RWPE1 (cell line): ENCODE data around the gene SFMBT1.

ENCODE experiments used
- CTCF ChIA-PET: fragments of 350-600 bp; sonication (Branson Sonifier 250); formaldehyde crosslinking; extraction: SDS; loops from one replicate; lab custom pipeline; 2021; lab: Yijun Ruan, JAX
- POLR2A ChIA-PET: fragments of 400-600 bp; formaldehyde crosslinking; extraction: SDS; loops from one replicate; lab custom pipeline; 2020; ENCODE audit warnings: antibody characterized with exemption; ENCODE audit not compliant: low non-redundant PET; lab: Yijun Ruan, JAX
- DNase-seq: peaks from one replicate; pipeline ENCODE4 v3.0.0; 2012; ENCODE audit warnings: low spot score
- H3K27ac ChIP-seq: fragments of 450-650 bp; 2 replicates; pipeline ENCODE4 v1.5.1; 2017
- CTCF ChIP-seq: fragments of 450-650 bp; conservative IDR thresholded peaks from 2 replicates; pipeline ENCODE4 v1.5.1; 2017; ENCODE audit warnings: low read depth, mild to moderate bottlenecking

The SFMBT1 gene

GRCh38 chr3:53051929-53052328, 6.1 kb upstream of the SFMBT1 start:
- no peak overlapping the region for H3K27ac ChIP-seq
- CTCF ChIA-PET: no interaction called here
- POLR2A ChIA-PET: no interaction called here
- no peak for TF ChIP-seq CTCF
- DNase-seq: no peak

GRCh38 chr3:53049987-53050386, 4.1 kb upstream of the SFMBT1 start:
- POLR2A ChIA-PET: no interaction called here
- CTCF ChIA-PET: no interaction called here
- H3K27ac ChIP-seq: no peak overlapping the region
- DNase-seq: no peak
- no peak for TF ChIP-seq CTCF

- peak; percentile 30 for DNase-seq
- peak overlapping the region; percentile 92 for H3K27ac ChIP-seq
- ChIA-PET CTCF (interaction anchor here (0.5 to 0.8 kb wide), 3 partner anchors 10 to 49 kb away, joined by 3 to 4 read pairs (median 3); no protein-coding TSS in a partner anchor), POLR2A (interaction anchor here (0.6 kb wide), 1 partner anchor 251 kb away, joined by 4 read pairs; no protein-coding TSS in a partner anchor)
- peak; percentile 50 for TF ChIP-seq CTCF
Measured at GRCh38 chr3:53046171-53047170, 598 bp upstream of the SFMBT1 start.

- DNase-seq: peak; percentile 42
- peak overlapping the region; percentile 92 for H3K27ac ChIP-seq
- CTCF ChIA-PET: interaction anchor here (0.5 kb wide), 1 partner anchor 13 kb away, joined by 3 read pairs; no protein-coding TSS in a partner anchor
- POLR2A ChIA-PET: no interaction called here
- no peak for TF ChIP-seq CTCF
Measured at GRCh38 chr3:53044711-53045517, 959 bp downstream of the SFMBT1 start.

- H3K27ac ChIP-seq: peak overlapping the region; percentile 92
- DNase-seq: no peak
- ChIA-PET CTCF (no interaction called here), POLR2A (no interaction called here)
- TF ChIP-seq CTCF: no peak
Measured at GRCh38 chr3:53044371-53044710, 1.5 kb downstream of the SFMBT1 start.

GRCh38 chr3:53043738-53044137, 2.1 kb downstream of the SFMBT1 start:
- TF ChIP-seq CTCF: no peak
- DNase-seq: no peak
- no peak overlapping the region for H3K27ac ChIP-seq
- ChIA-PET CTCF (no interaction called here), POLR2A (no interaction called here)
